Activated CD4-positive, alpha-beta T cell treated with anti-CD3 and anti-CD28 coated beads, Interleukin-2, Interleukin-4, amounts not matched to agents 100 ng/mL and 50 ng/mL, durations not matched to agents 16 hours and 8 hours (primary cell): ENCODE results near the gene PHACTR2.
"Not testable (repeated sequence)": the region's sequence is repeated elsewhere in the genome, so short reads cannot be mapped to it uniquely, and the experiment has no call there.

Source experiments
- DNase-seq: peaks from one replicate; pipeline ENCODE4 v3.0.0-alpha.2; 2020; ENCODE audit warnings: low spot score

The PHACTR2 gene

GRCh38 chr6:143810745-143811144 is 133.0 kb downstream of the PHACTR2 start:
- no peak for DNase-seq

- no peak for DNase-seq
Observed at GRCh38 chr6:143811501-143812157, 133.9 kb downstream of the PHACTR2 start.

- DNase-seq, result no peak
Observed at GRCh38 chr6:143817621-143818020, 139.9 kb downstream of the PHACTR2 start.

GRCh38 chr6:143821359-143821758 is 143.6 kb downstream of the PHACTR2 start:
- DNase-seq, result no peak

- no peak for DNase-seq
Observed at GRCh38 chr6:143822584-143823024, 144.8 kb downstream of the PHACTR2 start.

- no peak for DNase-seq
Observed at GRCh38 chr6:143823548-143823947, 145.8 kb downstream of the PHACTR2 start.

GRCh38 chr6:143828572-143828971 is 150.8 kb downstream of the PHACTR2 start:
- DNase-seq, result no peak

- DNase-seq, result no peak
Observed at GRCh38 chr6:143836150-143836549, 158.4 kb downstream of the PHACTR2 start.

- no peak for DNase-seq
Observed at GRCh38 chr6:143838395-143838794, 160.6 kb downstream of the PHACTR2 start.

GRCh38 chr6:143839196-143839595 is 161.4 kb downstream of the PHACTR2 start:
- DNase-seq, result no peak

- no peak for DNase-seq
Observed at GRCh38 chr6:143840595-143841265, 163.0 kb downstream of the PHACTR2 start.

- no peak for DNase-seq
Observed at GRCh38 chr6:143842461-143842901, 164.7 kb downstream of the PHACTR2 start.

- peak; percentile 95 for DNase-seq
Observed at GRCh38 chr6:143842902-143843676, 165.3 kb downstream of the PHACTR2 start, which contains the start of gene LTV1. Gene LTV1 (plus strand): TSS chr6:143843338. CDS start chr6:143843478, 140 bp downstream.

GRCh38 chr6:143843677-143843999 is 165.9 kb downstream of the PHACTR2 start:
- no peak for DNase-seq

GRCh38 chr6:143844006-143844405 is 166.2 kb downstream of the PHACTR2 start:
- DNase-seq, result no peak

- DNase-seq, result no peak
Observed at GRCh38 chr6:143845033-143845432, 167.3 kb downstream of the PHACTR2 start.

- not testable (repeated sequence) for DNase-seq
Observed at GRCh38 chr6:143851706-143852105, 173.9 kb downstream of the PHACTR2 start.

- not testable (repeated sequence) for DNase-seq
Observed at GRCh38 chr6:143855057-143855456, 177.3 kb downstream of the PHACTR2 start.

GRCh38 chr6:143856762-143857161 is 179.0 kb downstream of the PHACTR2 start:
- DNase-seq, result not testable (repeated sequence)

- no peak for DNase-seq
Observed at GRCh38 chr6:143857651-143858050, 179.9 kb downstream of the PHACTR2 start.

GRCh38 chr6:143859891-143860660 is 182.3 kb downstream of the PHACTR2 start:
- DNase-seq, result no peak

- no peak for DNase-seq
Observed at GRCh38 chr6:143863771-143864170, 186.0 kb downstream of the PHACTR2 start.
